Endometrial microvascular endothelial cells (primary cell): Measurements from ENCODE around the gene BAMBI. TPM values are rescaled to one million over a fixed set of nuclear protein-coding genes. Genes with fewer than 3 reads are reported as not detected.

Experiments
- in situ Hi-C: cut with HindIII; loops from 2 replicates; pipeline ENCODE4 v1.10.0; 2017; ENCODE audit warnings: low sequenced_read_pairs, low pct_unique_long_range_greater_than_20kb; ENCODE audit errors: inconsistent ontology term
- total RNA-seq: library from RNA; depleted of rRNA; stranded (reverse); fragments of >200 nt; gene quantifications from one replicate; pipeline ENCODE4 v1.2.3, GENCODE V29; 2015; ENCODE audit errors: inconsistent ontology term

BAMBI gene
- total RNA-seq, 1 donor from 2014 or later = 5.0 TPM

DNA sequence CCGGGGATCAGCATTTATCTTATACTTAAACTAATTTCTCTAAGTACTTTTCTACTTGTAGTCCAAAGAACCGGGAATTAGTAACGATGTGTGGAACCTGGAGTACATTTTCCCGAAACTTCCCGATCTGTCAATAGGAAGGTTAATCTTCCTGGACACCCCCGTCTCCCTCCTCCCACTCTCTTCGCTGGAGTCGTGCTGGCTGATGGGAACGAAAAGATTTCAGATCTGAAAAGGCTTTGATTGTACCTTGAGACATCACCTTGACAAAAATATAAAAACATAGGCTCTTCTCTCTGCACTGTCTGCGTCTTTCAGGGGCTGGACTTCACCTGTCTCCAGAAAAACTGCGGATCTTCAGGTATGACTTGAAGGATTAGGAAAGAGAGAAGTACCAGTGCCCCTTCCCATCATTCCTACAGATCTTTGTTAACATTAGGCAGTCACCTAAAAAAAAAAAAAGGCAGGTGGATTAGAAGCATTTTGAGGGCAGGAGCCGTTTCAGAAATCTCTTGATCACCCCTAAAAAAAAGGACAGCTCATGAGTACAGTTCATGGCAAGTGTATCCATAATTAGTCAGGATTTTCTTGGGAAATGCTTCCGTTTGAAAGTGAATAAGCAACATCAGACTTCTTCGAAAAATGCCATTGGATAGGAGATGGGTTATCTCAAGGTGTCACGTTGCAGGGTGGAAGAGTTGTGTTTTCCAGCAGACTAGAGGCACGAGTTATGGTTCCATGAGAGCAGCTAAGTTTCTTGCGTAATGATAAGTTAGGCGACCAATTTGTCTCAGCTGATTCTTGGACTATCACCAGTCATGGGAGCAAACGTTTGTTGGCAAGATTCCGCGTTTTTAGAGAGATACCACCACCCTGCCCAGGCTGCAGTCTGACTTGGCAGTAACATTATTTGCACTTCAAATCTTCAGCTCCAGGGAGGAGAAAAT is 7.8 kb upstream of the BAMBI start:
- in situ Hi-C loops = no loop called here

DNA sequence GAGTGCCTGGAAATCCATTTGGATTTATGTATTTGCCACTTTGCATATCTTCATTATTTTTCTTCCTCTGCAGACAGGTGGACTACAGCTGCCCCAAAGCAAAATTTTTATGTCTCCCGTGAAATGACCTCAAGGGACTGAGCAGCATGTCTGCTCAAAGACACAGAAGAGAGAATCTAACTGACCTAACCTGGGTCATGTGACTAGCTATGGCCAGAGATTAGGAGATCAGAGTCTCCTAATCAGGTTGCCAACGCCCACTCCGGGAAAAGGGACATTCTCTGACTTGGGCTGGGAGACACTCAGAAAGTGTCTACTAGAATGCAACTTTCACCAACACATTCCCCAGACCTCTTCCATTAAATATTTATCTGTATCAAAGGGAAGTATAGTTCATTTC is 2.5 kb upstream of the BAMBI start:
- in situ Hi-C loops = no loop called here

GRCh38 chr10:28676326-28676967 is 874 bp upstream of the BAMBI start:
- in situ Hi-C loops = no loop called here

DNA sequence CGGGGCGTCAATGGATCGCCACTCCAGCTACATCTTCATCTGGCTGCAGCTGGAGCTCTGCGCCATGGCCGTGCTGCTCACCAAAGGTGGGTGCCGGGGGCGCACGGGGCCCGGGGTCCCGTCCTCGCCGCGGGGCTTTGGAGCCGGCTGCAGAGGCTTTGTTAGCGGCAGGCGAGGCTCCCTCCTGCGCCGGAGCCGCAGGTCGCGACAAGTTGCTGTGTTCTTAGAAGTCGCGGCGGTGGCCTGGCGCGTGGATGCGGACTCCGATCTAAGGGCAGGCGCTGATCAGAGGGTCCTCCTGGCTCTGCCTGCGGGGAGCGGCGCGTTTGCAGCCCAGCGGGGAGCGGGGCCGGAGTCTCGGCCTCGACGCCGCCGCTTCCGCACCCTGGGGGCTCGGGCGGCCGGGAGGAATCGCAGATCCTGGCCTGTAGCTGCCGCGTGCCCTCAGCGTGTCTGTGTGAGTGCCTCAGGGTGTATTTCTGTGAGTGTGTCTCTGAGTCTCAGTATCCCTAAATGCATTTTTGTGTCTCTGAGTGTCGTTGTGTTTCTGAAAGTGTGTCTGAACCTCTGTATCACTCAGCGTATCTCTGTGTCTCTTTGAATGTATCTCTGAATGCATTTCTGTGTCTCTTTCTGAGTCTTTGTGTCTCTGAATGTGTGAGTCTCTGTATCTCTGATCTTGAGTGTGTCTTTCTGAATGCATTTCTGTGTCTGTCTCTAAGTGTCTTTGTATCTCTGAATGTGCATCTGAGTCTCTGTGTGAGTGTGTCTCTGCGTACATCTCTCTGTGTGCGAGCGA is 766 bp downstream of the BAMBI start:
- in situ Hi-C loops = no loop called here

- in situ Hi-C loops = no loop called here
These were observed 1.6 kb downstream of the BAMBI start for GRCh38 chr10:28678687-28679457.

GRCh38 chr10:28679581-28680357 is 2.4 kb downstream of the BAMBI start:
- in situ Hi-C loops = no loop called here

- in situ Hi-C loops = no loop called here
These were observed 3.0 kb downstream of the BAMBI start for GRCh38 chr10:28680358-28680752.

DNA sequence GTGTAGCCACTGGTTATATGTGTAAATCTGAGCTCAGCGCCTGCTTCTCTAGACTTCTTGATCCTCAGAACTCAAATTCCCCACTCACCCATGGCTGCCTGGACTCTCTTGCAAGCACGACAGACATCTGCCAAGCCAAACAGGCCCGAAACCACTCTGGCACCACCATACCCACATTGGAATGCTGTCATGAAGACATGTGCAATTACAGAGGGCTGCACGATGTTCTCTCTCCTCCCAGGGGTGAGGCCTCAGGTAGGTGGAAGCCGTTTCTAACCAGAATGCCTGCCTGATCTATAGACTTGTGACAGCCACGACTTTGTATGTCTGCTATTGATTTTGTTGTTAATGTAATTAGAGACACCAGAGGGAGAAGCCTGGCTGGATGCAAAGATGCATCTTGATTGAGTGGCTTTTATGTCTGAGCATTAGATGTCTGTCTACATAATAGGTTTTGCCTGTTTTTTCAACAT is 4.0 kb downstream of the BAMBI start:
- in situ Hi-C loops = no loop called here

GRCh38 chr10:28681928-28682750 is 4.8 kb downstream of the BAMBI start:
- in situ Hi-C loops = no loop called here

- in situ Hi-C loops = no loop called here
These were observed 7.0 kb downstream of the BAMBI start for GRCh38 chr10:28684157-28684985.

- in situ Hi-C loops = no loop called here
These were observed 7.8 kb downstream of the BAMBI start for GRCh38 chr10:28684986-28685580.

DNA sequence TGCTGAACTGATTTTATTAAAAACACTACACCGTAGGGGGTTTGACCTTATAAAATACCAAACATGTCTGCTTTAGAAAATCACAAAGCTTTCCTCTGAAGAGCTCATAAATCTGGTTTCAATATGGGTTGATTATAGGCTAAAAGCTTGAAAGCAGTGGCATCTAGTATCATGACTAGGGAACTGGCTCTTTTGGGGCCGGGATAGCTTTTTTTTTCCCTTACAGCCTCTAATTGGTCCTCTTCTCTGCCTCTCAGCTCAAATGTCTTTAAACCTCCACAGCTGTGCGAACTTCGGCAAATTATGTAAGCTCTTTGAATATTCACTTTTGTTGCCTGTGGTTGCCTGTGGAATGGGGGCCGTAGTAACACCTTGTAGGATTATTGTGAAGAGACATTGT is 8.4 kb downstream of the BAMBI start:
- in situ Hi-C loops = no loop called here

GRCh38 chr10:28686835-28687682 is 9.7 kb downstream of the BAMBI start:
- in situ Hi-C loops = no loop called here

DNA sequence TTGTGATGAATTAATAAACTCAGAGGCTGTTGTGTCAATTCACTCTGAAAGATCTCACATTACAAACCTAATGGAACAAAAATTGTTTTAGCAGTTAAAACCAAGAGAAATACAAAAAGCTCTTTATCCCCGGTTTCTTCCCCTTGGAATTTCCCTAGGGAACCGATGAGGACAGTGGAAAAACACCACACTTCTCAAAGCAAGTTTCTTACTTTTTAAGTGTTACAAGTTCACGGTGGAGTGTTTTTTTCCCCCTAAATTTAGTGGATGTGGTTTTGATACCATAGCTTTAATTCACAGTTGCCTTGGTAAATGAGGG is 10.3 kb downstream of the BAMBI start:
- in situ Hi-C loops = no loop called here

- in situ Hi-C loops = no loop called here
These were observed 13.2 kb downstream of the BAMBI start for GRCh38 chr10:28690545-28690944.
